ENCODE measurements around the gene NR4A2. TPM values are rescaled to one million over a fixed set of nuclear protein-coding genes. Genes with fewer than 3 reads are reported as not detected.

The NR4A2 gene
- polyA plus RNA-seq, 1 of the 3 experiments (the other 2 are of a cell fraction): 16.2 TPM

DNA sequence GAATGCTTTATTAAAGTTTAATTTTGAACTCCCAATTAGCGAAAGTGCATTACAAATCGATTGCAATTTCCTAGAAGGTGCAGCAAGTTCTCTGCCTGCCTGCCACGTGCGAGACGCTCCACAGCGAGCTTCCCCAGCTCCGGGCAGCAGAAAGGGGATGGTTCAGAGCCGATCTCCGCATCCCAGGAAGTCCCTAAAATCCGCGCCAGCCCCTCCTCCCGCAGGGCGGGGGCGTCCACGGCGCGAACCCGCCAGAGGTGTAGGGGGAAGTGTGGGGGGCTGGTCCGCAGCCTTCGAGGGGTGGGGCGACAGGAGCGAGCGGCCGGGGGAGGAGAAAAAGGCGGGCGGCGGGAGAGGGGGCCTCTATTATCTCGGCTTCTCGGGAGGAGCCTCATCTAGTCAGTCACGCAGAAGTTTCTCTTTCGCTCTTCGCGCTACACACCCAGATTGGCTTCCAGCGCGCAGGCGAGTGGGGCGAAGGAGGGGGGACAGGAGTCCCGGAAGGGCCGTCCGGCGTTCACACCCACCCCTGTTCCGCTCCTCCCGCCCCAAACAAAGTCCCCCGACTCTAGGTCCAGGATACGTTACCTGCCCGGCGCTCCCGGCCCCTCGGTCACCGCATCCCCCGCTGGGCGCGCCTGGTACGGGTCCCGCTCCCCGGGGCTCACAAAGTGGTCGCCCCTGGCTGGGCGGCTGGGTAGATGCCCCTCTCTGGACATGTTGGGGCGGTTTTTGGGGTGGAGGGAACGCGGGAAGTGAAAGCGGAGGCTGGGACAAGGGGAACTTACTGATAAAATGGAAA is 9.1 kb upstream of the NR4A2 start:
- POLR2A ChIA-PET: no interaction called here
- H4K20me1 ChIP-seq (ENCODE audit: insufficient read depth): no peaks in the 10 kb centered on the region
- TF ChIP-seq GATA2 (CRISPR knock-in tag; IDR thresholded peaks at IDR 0.05): no peak
- TF ChIP-seq NRF1 (IDR thresholded peaks at IDR 0.05; ENCODE audit: low read depth, low read length): 0 out of 2 replicates have a peak, but pooled peaks have one; percentile 28
- no peak for TF ChIP-seq TAF1 (IDR thresholded peaks at IDR 0.05; ENCODE audit: borderline replicate concordance, low read depth, low read length)
- TF ChIP-seq, protein P1, sequence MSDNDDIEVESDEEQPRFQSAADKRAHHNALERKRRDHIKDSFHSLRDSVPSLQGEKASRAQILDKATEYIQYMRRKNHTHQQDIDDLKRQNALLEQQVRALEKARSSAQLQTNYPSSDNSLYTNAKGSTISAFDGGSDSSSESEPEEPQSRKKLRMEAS (IDR thresholded peaks at IDR 0.05; ENCODE audit: low read depth): peak; percentile 84
- TF ChIP-seq CHD2 (IDR thresholded peaks at IDR 0.05; ENCODE audit: low read length, partially characterized antibody): no peak
- no peak for TF ChIP-seq FOXJ3 (CRISPR knock-in tag; IDR thresholded peaks at IDR 0.05)
- no peak for TF ChIP-seq TEAD4 (IDR thresholded peaks at IDR 0.05; ENCODE audit: borderline replicate concordance, insufficient read depth)
- no peak for TF ChIP-seq NFIC (IDR thresholded peaks at IDR 0.05; ENCODE audit: borderline replicate concordance)
- TF ChIP-seq SIN3A (IDR thresholded peaks at IDR 0.05; ENCODE audit: borderline replicate concordance, low read depth, low read length): 0 out of 2 replicates have a peak, but pooled peaks have one; percentile 14
- no peak for TF ChIP-seq SMC3 (IDR thresholded peaks at IDR 0.05; ENCODE audit: low read depth, low read length)
- TF ChIP-seq EZH2phosphoT487 (IDR thresholded peaks at IDR 0.05; ENCODE audit: borderline replicate concordance, low read depth): no peak
- TF ChIP-seq, protein P2, sequence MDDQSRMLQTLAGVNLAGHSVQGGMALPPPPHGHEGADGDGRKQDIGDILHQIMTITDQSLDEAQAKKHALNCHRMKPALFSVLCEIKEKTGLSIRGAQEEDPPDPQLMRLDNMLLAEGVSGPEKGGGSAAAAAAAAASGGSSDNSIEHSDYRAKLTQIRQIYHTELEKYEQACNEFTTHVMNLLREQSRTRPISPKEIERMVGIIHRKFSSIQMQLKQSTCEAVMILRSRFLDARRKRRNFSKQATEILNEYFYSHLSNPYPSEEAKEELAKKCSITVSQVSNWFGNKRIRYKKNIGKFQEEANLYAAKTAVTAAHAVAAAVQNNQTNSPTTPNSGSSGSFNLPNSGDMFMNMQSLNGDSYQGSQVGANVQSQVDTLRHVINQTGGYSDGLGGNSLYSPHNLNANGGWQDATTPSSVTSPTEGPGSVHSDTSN (IDR thresholded peaks at IDR 0.05): 0 out of 2 replicates have a peak, but pooled peaks have one; percentile 26
- TF ChIP-seq EP300 (IDR thresholded peaks at IDR 0.05; ENCODE audit: borderline replicate concordance in 1 of 2, low read depth in 1 of 2, low read length in 1 of 2): peak in 1 of 2 experiments; percentile 10; a peak in 1 of 4 replicates
- 0 out of 2 replicates have a peak, but pooled peaks have one; percentile 8 for TF ChIP-seq ELF1 (IDR thresholded peaks at IDR 0.05)
- TF ChIP-seq, protein P3, sequence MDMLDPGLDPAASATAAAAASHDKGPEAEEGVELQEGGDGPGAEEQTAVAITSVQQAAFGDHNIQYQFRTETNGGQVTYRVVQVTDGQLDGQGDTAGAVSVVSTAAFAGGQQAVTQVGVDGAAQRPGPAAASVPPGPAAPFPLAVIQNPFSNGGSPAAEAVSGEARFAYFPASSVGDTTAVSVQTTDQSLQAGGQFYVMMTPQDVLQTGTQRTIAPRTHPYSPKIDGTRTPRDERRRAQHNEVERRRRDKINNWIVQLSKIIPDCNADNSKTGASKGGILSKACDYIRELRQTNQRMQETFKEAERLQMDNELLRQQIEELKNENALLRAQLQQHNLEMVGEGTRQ (IDR thresholded peaks at IDR 0.05; ENCODE audit: borderline replicate concordance, low read depth, low read length): no peak
- TF ChIP-seq MEF2A (IDR thresholded peaks at IDR 0.05; ENCODE audit: borderline replicate concordance, low read depth): no peak
- TF ChIP-seq FOSL2 (IDR thresholded peaks at IDR 0.05; ENCODE audit: borderline replicate concordance, low read depth): no peak
- TF ChIP-seq, protein P4, sequence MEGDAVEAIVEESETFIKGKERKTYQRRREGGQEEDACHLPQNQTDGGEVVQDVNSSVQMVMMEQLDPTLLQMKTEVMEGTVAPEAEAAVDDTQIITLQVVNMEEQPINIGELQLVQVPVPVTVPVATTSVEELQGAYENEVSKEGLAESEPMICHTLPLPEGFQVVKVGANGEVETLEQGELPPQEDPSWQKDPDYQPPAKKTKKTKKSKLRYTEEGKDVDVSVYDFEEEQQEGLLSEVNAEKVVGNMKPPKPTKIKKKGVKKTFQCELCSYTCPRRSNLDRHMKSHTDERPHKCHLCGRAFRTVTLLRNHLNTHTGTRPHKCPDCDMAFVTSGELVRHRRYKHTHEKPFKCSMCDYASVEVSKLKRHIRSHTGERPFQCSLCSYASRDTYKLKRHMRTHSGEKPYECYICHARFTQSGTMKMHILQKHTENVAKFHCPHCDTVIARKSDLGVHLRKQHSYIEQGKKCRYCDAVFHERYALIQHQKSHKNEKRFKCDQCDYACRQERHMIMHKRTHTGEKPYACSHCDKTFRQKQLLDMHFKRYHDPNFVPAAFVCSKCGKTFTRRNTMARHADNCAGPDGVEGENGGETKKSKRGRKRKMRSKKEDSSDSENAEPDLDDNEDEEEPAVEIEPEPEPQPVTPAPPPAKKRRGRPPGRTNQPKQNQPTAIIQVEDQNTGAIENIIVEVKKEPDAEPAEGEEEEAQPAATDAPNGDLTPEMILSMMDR (IDR thresholded peaks at IDR 0.05): no peak
- no peak for TF ChIP-seq RFX5 (IDR thresholded peaks at IDR 0.05; ENCODE audit: low read length)
- TF ChIP-seq TCF12 (IDR thresholded peaks at IDR 0.05): no peak
- no peak for TF ChIP-seq POLR2AphosphoS5 (IDR thresholded peaks at IDR 0.05; ENCODE audit: low read depth, low read length)
- TF ChIP-seq, protein P5, sequence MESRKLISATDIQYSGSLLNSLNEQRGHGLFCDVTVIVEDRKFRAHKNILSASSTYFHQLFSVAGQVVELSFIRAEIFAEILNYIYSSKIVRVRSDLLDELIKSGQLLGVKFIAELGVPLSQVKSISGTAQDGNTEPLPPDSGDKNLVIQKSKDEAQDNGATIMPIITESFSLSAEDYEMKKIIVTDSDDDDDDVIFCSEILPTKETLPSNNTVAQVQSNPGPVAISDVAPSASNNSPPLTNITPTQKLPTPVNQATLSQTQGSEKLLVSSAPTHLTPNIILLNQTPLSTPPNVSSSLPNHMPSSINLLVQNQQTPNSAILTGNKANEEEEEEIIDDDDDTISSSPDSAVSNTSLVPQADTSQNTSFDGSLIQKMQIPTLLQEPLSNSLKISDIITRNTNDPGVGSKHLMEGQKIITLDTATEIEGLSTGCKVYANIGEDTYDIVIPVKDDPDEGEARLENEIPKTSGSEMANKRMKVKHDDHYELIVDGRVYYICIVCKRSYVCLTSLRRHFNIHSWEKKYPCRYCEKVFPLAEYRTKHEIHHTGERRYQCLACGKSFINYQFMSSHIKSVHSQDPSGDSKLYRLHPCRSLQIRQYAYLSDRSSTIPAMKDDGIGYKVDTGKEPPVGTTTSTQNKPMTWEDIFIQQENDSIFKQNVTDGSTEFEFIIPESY (IDR thresholded peaks at IDR 0.05; ENCODE audit: borderline replicate concordance, low read depth): no peak
- TF ChIP-seq GABPA (IDR thresholded peaks at IDR 0.05; ENCODE audit: low read depth): peak; percentile 38; the same call in 1 of the 2 replicates
- peak; percentile 47; the same call in 1 of the 2 replicates for TF ChIP-seq MXI1 (IDR thresholded peaks at IDR 0.05; ENCODE audit: low read depth, low read length)

More for the DNA sequence above, 9.1 kb upstream of the NR4A2 start:
- DNase-seq: peak; percentile 61
- Histone ChIP-seq H3K4me3 (ENCODE audit: low read depth in 2 of 2, low read length in 1 of 2) (peak overlapping the region; percentile 68 to 87), H3K79me2 (ENCODE audit: insufficient read depth) (no peaks in the 10 kb centered on the region), H3K4me1 (ENCODE audit: control insufficient read depth in 1 of 2, insufficient read depth in 2 of 2, low read depth in 1 of 2, low read length in 1 of 2) (peaks cover 5 to 9% of the 10 kb centered on the region in 2 experiments; a peak in 2 of 4 replicates), H3K9me3 (no peaks in the 10 kb centered on the region), H3K36me3 (replicated peaks in 1 of 2; ENCODE audit: control insufficient read depth in 1 of 2, insufficient read depth in 2 of 2, low read length in 1 of 2) (peaks cover 0 to 3% of the 10 kb centered on the region in 2 experiments), H3K9me2 (no peaks in the 10 kb centered on the region), H3K27ac (ENCODE audit: low read depth in 2 of 2, low read length in 1 of 2) (peak overlapping the region; percentile 39 to 92; a peak in 3 of 4 replicates), H3F3A (replicated peaks; ENCODE audit: insufficient read depth) (peaks cover 20% of the 10 kb centered on the region), H2AFZ (ENCODE audit: low read depth) (peak overlapping the region; percentile 76; the same call in 1 of the 2 replicates), H3K27me3 (ENCODE audit: insufficient read depth) (no peaks in the 10 kb centered on the region), H3K9ac (peak overlapping the region; percentile 99), H3K4me2 (peak overlapping the region; percentile 94)
- WGBS (ENCODE audit: low lambda C conversion rate): under 1% methylated on average over 34 of the region's 62 CpGs
- CTCF ChIA-PET: interaction anchor here (1.4 to 4.9 kb wide), 3 partner anchors 7 to 248 kb away, joined by 3 to 21 read pairs (median 8); no protein-coding TSS in a partner anchor
